ENCODE results near the gene AKAP3. TPM values are rescaled to one million over a fixed set of nuclear protein-coding genes. Genes with fewer than 3 reads are reported as not detected.

The AKAP3 gene
- total and polyA plus RNA-seq, 2 experiments from 2014 or later: 1.3 to 3.2 TPM

DNA sequence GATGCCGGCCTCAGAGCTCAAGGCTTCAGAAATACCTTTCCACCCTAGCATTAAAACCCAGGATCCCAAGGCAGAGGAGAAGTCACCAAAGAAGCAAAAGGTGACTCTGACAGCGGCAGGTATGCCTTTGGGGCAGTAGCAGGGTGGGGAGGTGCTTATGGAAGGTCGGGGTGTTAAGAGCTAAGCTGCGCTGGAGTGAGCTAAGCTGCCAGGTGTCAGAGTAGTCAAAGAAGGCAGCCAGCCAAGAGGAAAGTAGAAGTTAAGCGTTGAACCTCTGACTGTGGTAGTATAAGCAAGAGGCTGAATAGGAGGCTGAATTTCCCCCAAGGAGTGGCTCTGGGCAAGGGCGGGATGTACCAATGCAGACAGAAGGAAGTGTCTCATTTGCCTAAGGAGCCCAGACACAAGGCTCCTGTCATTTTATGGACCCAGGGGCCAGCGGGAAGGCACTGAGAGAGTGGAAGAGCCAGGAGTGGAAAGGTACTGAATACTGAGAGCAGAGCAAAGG is 57.6 kb downstream of the AKAP3 start (continued):
- TF ChIP-seq ZNF331 (CRISPR knock-in tag; IDR thresholded peaks at IDR 0.05; ENCODE audit: low read depth): no peak
- TF ChIP-seq, protein P1, sequence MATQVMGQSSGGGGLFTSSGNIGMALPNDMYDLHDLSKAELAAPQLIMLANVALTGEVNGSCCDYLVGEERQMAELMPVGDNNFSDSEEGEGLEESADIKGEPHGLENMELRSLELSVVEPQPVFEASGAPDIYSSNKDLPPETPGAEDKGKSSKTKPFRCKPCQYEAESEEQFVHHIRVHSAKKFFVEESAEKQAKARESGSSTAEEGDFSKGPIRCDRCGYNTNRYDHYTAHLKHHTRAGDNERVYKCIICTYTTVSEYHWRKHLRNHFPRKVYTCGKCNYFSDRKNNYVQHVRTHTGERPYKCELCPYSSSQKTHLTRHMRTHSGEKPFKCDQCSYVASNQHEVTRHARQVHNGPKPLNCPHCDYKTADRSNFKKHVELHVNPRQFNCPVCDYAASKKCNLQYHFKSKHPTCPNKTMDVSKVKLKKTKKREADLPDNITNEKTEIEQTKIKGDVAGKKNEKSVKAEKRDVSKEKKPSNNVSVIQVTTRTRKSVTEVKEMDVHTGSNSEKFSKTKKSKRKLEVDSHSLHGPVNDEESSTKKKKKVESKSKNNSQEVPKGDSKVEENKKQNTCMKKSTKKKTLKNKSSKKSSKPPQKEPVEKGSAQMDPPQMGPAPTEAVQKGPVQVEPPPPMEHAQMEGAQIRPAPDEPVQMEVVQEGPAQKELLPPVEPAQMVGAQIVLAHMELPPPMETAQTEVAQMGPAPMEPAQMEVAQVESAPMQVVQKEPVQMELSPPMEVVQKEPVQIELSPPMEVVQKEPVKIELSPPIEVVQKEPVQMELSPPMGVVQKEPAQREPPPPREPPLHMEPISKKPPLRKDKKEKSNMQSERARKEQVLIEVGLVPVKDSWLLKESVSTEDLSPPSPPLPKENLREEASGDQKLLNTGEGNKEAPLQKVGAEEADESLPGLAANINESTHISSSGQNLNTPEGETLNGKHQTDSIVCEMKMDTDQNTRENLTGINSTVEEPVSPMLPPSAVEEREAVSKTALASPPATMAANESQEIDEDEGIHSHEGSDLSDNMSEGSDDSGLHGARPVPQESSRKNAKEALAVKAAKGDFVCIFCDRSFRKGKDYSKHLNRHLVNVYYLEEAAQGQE (IDR thresholded peaks at IDR 0.05; ENCODE audit: unreplicated experiment): no peak
- TF ChIP-seq CREB1 (CRISPR knock-in tag; IDR thresholded peaks at IDR 0.05; ENCODE audit: low read depth): no peak
- TF ChIP-seq, protein P2, sequence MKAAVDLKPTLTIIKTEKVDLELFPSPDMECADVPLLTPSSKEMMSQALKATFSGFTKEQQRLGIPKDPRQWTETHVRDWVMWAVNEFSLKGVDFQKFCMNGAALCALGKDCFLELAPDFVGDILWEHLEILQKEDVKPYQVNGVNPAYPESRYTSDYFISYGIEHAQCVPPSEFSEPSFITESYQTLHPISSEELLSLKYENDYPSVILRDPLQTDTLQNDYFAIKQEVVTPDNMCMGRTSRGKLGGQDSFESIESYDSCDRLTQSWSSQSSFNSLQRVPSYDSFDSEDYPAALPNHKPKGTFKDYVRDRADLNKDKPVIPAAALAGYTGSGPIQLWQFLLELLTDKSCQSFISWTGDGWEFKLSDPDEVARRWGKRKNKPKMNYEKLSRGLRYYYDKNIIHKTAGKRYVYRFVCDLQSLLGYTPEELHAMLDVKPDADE (IDR thresholded peaks at IDR 0.05): no peak

DNA sequence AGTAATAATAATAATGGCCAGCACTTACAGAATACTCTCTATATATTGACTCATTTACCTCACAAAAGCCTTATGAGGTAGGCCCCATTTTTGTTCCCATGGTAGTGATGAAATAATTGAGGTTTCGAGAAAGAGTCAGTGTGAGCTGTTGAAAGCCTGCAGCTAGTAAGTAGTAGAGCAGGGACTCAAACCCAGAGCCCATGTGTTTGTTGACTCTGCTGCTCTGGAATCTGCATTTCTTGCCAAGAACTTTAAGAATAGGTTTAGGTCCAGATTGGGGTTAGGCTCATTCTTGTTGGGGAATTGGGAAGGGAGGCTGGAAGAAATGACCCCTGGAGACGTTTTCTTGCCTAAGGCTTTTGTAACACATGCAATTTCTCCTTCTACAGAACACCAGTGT is 58.9 kb downstream of the AKAP3 start:
- no peak for TF ChIP-seq EZH2phosphoT487 (IDR thresholded peaks at IDR 0.05; ENCODE audit: unreplicated experiment)
- TF ChIP-seq ZNF331 (CRISPR knock-in tag; IDR thresholded peaks at IDR 0.05; ENCODE audit: low read depth): no peak
- TF ChIP-seq JUNB (IDR thresholded peaks at IDR 0.05; ENCODE audit: unreplicated experiment): no peak
- no peak for TF ChIP-seq POLR2AphosphoS5 (IDR thresholded peaks at IDR 0.05; ENCODE audit: low read depth)

DNA sequence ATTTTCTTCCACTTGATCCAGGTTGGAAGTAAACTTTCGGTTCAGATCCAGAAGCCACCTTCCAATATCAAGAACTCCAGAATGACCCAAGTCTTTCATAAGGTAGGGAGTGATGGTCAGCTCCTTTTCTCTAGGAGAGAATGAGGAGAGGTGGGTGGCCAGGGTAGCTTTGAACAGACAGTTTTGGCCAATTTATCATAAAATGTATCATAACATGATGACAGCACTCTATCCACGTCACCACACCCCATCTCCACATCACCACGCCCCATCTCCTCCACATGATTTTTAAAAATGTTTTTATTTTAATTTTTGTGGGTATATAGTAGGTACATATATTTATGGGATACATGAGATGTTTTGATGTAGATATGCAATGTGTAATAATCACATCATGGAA is 59.9 kb downstream of the AKAP3 start:
- no peak overlapping the region for H3K4me3 Mint-ChIP-seq
- Histone ChIP-seq H4K20me1 (replicated peaks; ENCODE audit: insufficient read depth) (no peaks in the 10 kb centered on the region), H3K36me3 (ENCODE audit: insufficient read depth) (no peaks in the 10 kb centered on the region), H3K4me3 (no peak overlapping the region), H3F3A (replicated peaks; ENCODE audit: low read depth) (no peaks in the 10 kb centered on the region), H2AFZ (no peak overlapping the region), H3K79me2 (replicated peaks; ENCODE audit: insufficient read depth) (no peaks in the 10 kb centered on the region), H3K4me1 (ENCODE audit: insufficient read depth) (peaks cover 7% of the 10 kb centered on the region; the same call in 1 of the 2 replicates), H3K27me3 (ENCODE audit: insufficient read depth) (no peaks in the 10 kb centered on the region), H3K27ac (ENCODE audit: low read depth) (no peak overlapping the region), H3K4me2 (no peak overlapping the region), H3K9me2 (ENCODE audit: insufficient read depth) (no peaks in the 10 kb centered on the region)
- H3K36me3 Mint-ChIP-seq (ENCODE audit: low read depth): no peaks in the 10 kb centered on the region
- no peak for ATAC-seq
- DNase-seq (ENCODE audit: low spot score): no peak
- no peak overlapping the region for H3K27ac Mint-ChIP-seq
- no peaks in the 10 kb centered on the region for H3K27me3 Mint-ChIP-seq (ENCODE audit: insufficient read depth, low read depth, poor library complexity)
- H3K4me1 Mint-ChIP-seq: peaks cover 8% of the 10 kb centered on the region
- no peaks in the 10 kb centered on the region for H3K9me3 Mint-ChIP-seq
- TF ChIP-seq ZNF114 (CRISPR knock-in tag; IDR thresholded peaks at IDR 0.05) (no peak), STAT1 (IDR thresholded peaks at IDR 0.05; ENCODE audit: unreplicated experiment) (no peak), NANOG (IDR thresholded peaks at IDR 0.05; ENCODE audit: borderline replicate concordance) (no peak), EZH2phosphoT487 (IDR thresholded peaks at IDR 0.05; ENCODE audit: unreplicated experiment) (no peak), EZH2 (IDR thresholded peaks at IDR 0.05; ENCODE audit: low read depth, unreplicated experiment) (no peak), CREB1 (CRISPR knock-in tag; IDR thresholded peaks at IDR 0.05; ENCODE audit: low read depth) (no peak)
- TF ChIP-seq, protein P1 (IDR thresholded peaks at IDR 0.05; ENCODE audit: unreplicated experiment): no peak
- TF ChIP-seq, protein P2 (IDR thresholded peaks at IDR 0.05): no peak

More for the DNA sequence above, 58.9 kb downstream of the AKAP3 start:
- no peaks in the 10 kb centered on the region for H3K36me3 ChIP-seq (ENCODE audit: insufficient read depth)
- H3K79me2 ChIP-seq (replicated peaks; ENCODE audit: insufficient read depth): no peaks in the 10 kb centered on the region
- no peaks in the 10 kb centered on the region for H3K9me3 Mint-ChIP-seq
- no peak for DNase-seq (ENCODE audit: low spot score)
- no peaks in the 10 kb centered on the region for H3K9me2 ChIP-seq (ENCODE audit: insufficient read depth)
- H3F3A ChIP-seq (replicated peaks; ENCODE audit: low read depth): no peaks in the 10 kb centered on the region
- no peaks in the 10 kb centered on the region for H4K20me1 ChIP-seq (replicated peaks; ENCODE audit: insufficient read depth)
- no peak overlapping the region for H3K4me2 ChIP-seq
- H3K4me1 Mint-ChIP-seq: peaks cover 5% of the 10 kb centered on the region; the same call in 2 of the 3 replicates
- no peak for ATAC-seq
- no peak overlapping the region for H3K27ac ChIP-seq (ENCODE audit: low read depth)
- no peak overlapping the region for H3K27ac Mint-ChIP-seq
- H3K36me3 Mint-ChIP-seq (ENCODE audit: low read depth): no peaks in the 10 kb centered on the region
- no peaks in the 10 kb centered on the region for H3K27me3 ChIP-seq (ENCODE audit: insufficient read depth)
- no peak overlapping the region for H3K4me3 Mint-ChIP-seq
- H3K4me3 ChIP-seq: no peak overlapping the region
- 0 out of 2 replicates have a peak, but pooled peaks cover 3% of the 10 kb centered on the region for H3K4me1 ChIP-seq (ENCODE audit: insufficient read depth)
- no peaks in the 10 kb centered on the region for H3K27me3 Mint-ChIP-seq (ENCODE audit: insufficient read depth, low read depth, poor library complexity)
- no peak overlapping the region for H2AFZ ChIP-seq
